Mesenchymal stem cell (in vitro differentiated cells and primary cell): ENCODE measurements around the gene FSCN2.
A peak's percentile ranks its signal among the peaks of the same experiment; 100 is the strongest.

ENCODE experiments used
- DNase-seq: peaks from one replicate; pipeline ENCODE4 v3.0.0-alpha.2; 2013
- H2AFZ ChIP-seq: one replicate; pipeline ENCODE4 v1.6.1; 2013; ENCODE audit warnings: low read depth, mild to moderate bottlenecking, control low read depth, inconsistent platforms, low read length, moderate library complexity
- H2AK5ac ChIP-seq: 2 replicates; pipeline ENCODE4 v1.6.1; 2013; ENCODE audit warnings: low read length, moderate library complexity, mild to moderate bottlenecking, inconsistent platforms; ENCODE audit not compliant: severe bottlenecking
- H2BK120ac ChIP-seq: one replicate; pipeline ENCODE4 v1.6.1; 2013; ENCODE audit warnings: low read depth, mild to moderate bottlenecking, inconsistent platforms, low read length, moderate library complexity
- H2BK12ac ChIP-seq, 2 experiments: one replicate each; pipeline ENCODE4 v1.6.1; 2013; ENCODE audit warnings: inconsistent platforms in 2 of 2, low read length in 2 of 2, mild to moderate bottlenecking in 2 of 2, moderate library complexity in 2 of 2, control low read depth in 1 of 2
- H2BK15ac ChIP-seq: one replicate; pipeline ENCODE4 v1.6.1; 2013; ENCODE audit warnings: mild to moderate bottlenecking, low read depth, inconsistent platforms; ENCODE audit not compliant: poor library complexity, severe bottlenecking
- H2BK5ac ChIP-seq: 2 replicates; pipeline ENCODE4 v1.6.1; 2013; ENCODE audit warnings: low read depth, mild to moderate bottlenecking, low read length, control low read depth, inconsistent platforms; ENCODE audit not compliant: poor library complexity, severe bottlenecking
- H3K14ac ChIP-seq, 2 experiments: one replicate each; pipeline ENCODE4 v1.6.1; 2013; ENCODE audit warnings: inconsistent platforms in 2 of 2, low read length in 2 of 2, control low read depth in 1 of 2, mild to moderate bottlenecking in 1 of 2, moderate library complexity in 1 of 2
- H3K18ac ChIP-seq, 2 experiments: one replicate each; pipeline ENCODE4 v1.6.1; 2013; ENCODE audit warnings: inconsistent platforms in 2 of 2, low read length in 2 of 2, control low read depth in 1 of 2, low read depth in 1 of 2, mild to moderate bottlenecking in 1 of 2
- H3K23ac ChIP-seq, 2 experiments: one replicate each; pipeline ENCODE4 v1.6.1; 2013; ENCODE audit warnings: inconsistent platforms in 2 of 2, low read length in 2 of 2, mild to moderate bottlenecking in 2 of 2, moderate library complexity in 2 of 2, control low read depth in 1 of 2
- H3K27ac ChIP-seq: 2 replicates; pipeline ENCODE4 v1.5.1; 2013; ENCODE audit warnings: mild to moderate bottlenecking, moderate library complexity, low read length, control low read depth, inconsistent platforms; ENCODE audit not compliant: poor library complexity, severe bottlenecking
- H3K27me3 ChIP-seq, 2 experiments: 2 replicates each; pipeline versions ENCODE4 v1.6.1 to v1.7.0; 2013; ENCODE audit warnings: low read length in 2 of 2, mild to moderate bottlenecking in 2 of 2, moderate library complexity in 2 of 2, control low read depth in 1 of 2, inconsistent platforms in 1 of 2; ENCODE audit not compliant: control insufficient read depth in 1 of 2, insufficient read depth in 1 of 2
- H3K36me3 ChIP-seq, 2 experiments: 2 replicates each; pipeline versions ENCODE4 v1.6.1 to v1.7.0; 2013; ENCODE audit warnings: low read length in 2 of 2, control low read depth in 1 of 2, inconsistent platforms in 1 of 2, low read depth in 1 of 2, mild to moderate bottlenecking in 1 of 2; ENCODE audit not compliant: insufficient read depth in 2 of 2, control insufficient read depth in 1 of 2
- H3K4ac ChIP-seq, 2 experiments: one replicate each; pipeline ENCODE4 v1.6.1; 2013; ENCODE audit warnings: inconsistent platforms in 2 of 2, low read length in 2 of 2, mild to moderate bottlenecking in 2 of 2, moderate library complexity in 2 of 2, control low read depth in 1 of 2, low read depth in 1 of 2
- H3K4me1 ChIP-seq: 2 replicates; pipeline ENCODE4 v1.6.1; 2013; ENCODE audit warnings: low read depth, low read length, control low read depth; ENCODE audit not compliant: control insufficient read depth, insufficient read depth
- H3K4me2 ChIP-seq: 2 replicates; pipeline ENCODE4 v1.6.1; 2013; ENCODE audit warnings: low read length, mild to moderate bottlenecking, inconsistent platforms; ENCODE audit not compliant: poor library complexity, severe bottlenecking
- H3K4me3 ChIP-seq, 2 experiments: 2 replicates each; pipeline versions ENCODE4 v1.5.1 to v1.7.0; 2013; ENCODE audit warnings: low read length in 2 of 2, mild to moderate bottlenecking in 2 of 2, control low read depth in 1 of 2, low read depth in 1 of 2; ENCODE audit not compliant: insufficient read depth in 1 of 2
- H3K79me1 ChIP-seq: replicated peaks from 2 replicates; pipeline ENCODE4 v1.6.1; 2013; ENCODE audit warnings: mild to moderate bottlenecking, control low read depth, low read length, inconsistent platforms; ENCODE audit not compliant: poor library complexity, severe bottlenecking
- H3K9ac ChIP-seq: 2 replicates; pipeline ENCODE4 v1.7.0; 2013; ENCODE audit warnings: mild to moderate bottlenecking, low read length, moderate library complexity
- H3K9me3 ChIP-seq: 2 replicates; pipeline ENCODE4 v1.7.0; 2013; ENCODE audit warnings: mild to moderate bottlenecking, low read length; ENCODE audit not compliant: control insufficient read depth
- H4K8ac ChIP-seq: one replicate; pipeline ENCODE4 v1.6.1; 2013; ENCODE audit warnings: inconsistent platforms, mild to moderate bottlenecking, low read length, moderate library complexity
- H4K91ac ChIP-seq: one replicate; pipeline ENCODE4 v1.6.1; 2013; ENCODE audit warnings: mild to moderate bottlenecking, low read length, inconsistent platforms
- WGBS: methylation state at CpG from one replicate; pipeline ENCODE4 v1.1.7; 2013; ENCODE audit warnings: mixed read lengths; 5-methylcytosine and 5-hydroxymethylcytosine counted together

Gene FSCN2

GRCh38 chr17:81547614-81547982, 19.4 kb downstream of the FSCN2 start:
- Histone ChIP-seq H3K23ac (no peak overlapping the region), H3K4ac (no peak overlapping the region), H3K4me1 (peaks cover 24% of the 10 kb centered on the region), H3K27ac (no peak overlapping the region), H3K4me2 (no peak overlapping the region), H2BK120ac (no peak overlapping the region), H4K8ac (no peak overlapping the region), H3K79me1 (peaks cover 33% of the 10 kb centered on the region), H4K91ac (no peak overlapping the region), H2BK15ac (no peak overlapping the region), H2BK12ac (no peak overlapping the region), H3K9me3 (no peaks in the 10 kb centered on the region), H3K14ac (no peak overlapping the region), H3K9ac (no peak overlapping the region), H3K4me3 (no peak overlapping the region), H3K18ac (no peak overlapping the region), H3K27me3 (no peaks in the 10 kb centered on the region), H2AK5ac (no peak overlapping the region), H2AFZ (no peak overlapping the region), H3K36me3 (peaks cover 77 to 81% of the 10 kb centered on the region in 2 experiments), H2BK5ac (no peak overlapping the region)
- 86% methylated on average over 14 of the region's 14 CpGs for WGBS
- DNase-seq, result no peak

DNA sequence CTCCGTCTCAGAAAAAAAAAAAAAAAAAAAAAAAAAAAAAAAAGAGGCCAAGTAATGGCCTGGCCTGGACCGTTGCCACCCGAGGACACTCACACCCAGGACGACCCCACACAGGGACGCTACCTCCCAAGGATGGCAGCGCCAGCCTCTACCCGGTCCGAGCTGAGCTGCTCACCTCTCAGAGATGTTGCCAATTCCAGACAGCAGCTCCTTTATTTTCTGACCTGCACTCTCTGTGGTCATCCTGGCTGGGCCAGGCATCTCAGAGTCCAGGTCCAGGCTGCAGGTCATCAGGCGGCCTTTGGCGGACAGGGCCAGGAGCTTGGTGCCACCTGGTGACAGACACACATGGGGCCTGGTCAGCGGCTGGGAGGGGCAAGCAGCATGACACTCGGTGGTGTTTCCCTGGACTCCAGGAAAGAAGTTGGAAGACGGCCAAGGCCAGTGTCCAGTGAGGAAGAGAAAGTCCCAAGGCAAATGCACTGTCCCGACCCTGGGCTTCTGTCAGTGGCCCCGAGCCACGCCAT, 20.9 kb downstream of the FSCN2 start:
- no peak overlapping the region for H2BK5ac ChIP-seq
- H3K4me1 ChIP-seq, result peaks cover 33% of the 10 kb centered on the region
- no peak overlapping the region for H2BK12ac ChIP-seq
- no peak overlapping the region for H3K14ac ChIP-seq
- no peak for DNase-seq
- no peak overlapping the region for H2AFZ ChIP-seq
- no peak overlapping the region for H3K4me2 ChIP-seq
- H3K27me3 ChIP-seq, result no peaks in the 10 kb centered on the region
- H3K4me3 ChIP-seq, result no peak overlapping the region
- H3K9ac ChIP-seq, result no peak overlapping the region
- no peaks in the 10 kb centered on the region for H3K9me3 ChIP-seq
- H2BK120ac ChIP-seq, result no peak overlapping the region
- H3K23ac ChIP-seq, result no peak overlapping the region
- H4K8ac ChIP-seq, result no peak overlapping the region
- no peak overlapping the region for H3K4ac ChIP-seq
- H3K79me1 ChIP-seq, result peaks cover 33% of the 10 kb centered on the region
- H2BK15ac ChIP-seq, result no peak overlapping the region
- peaks cover 62 to 66% of the 10 kb centered on the region in 2 experiments for H3K36me3 ChIP-seq
- H3K27ac ChIP-seq, result no peak overlapping the region
- H3K18ac ChIP-seq, result no peak overlapping the region
- 93% methylated on average over 15 of the region's 16 CpGs for WGBS
- no peak overlapping the region for H4K91ac ChIP-seq
- no peak overlapping the region for H2AK5ac ChIP-seq

- Histone ChIP-seq H4K8ac (no peak overlapping the region), H2BK15ac (no peak overlapping the region), H4K91ac (no peak overlapping the region), H3K36me3 (peaks cover 56 to 59% of the 10 kb centered on the region in 2 experiments), H2AFZ (no peak overlapping the region), H3K27ac (no peak overlapping the region), H3K9ac (no peak overlapping the region), H3K14ac (no peak overlapping the region), H3K4me1 (peaks cover 37% of the 10 kb centered on the region), H3K4me3 (no peak overlapping the region), H3K18ac (no peak overlapping the region), H3K9me3 (no peaks in the 10 kb centered on the region), H3K27me3 (no peaks in the 10 kb centered on the region), H2BK12ac (no peak overlapping the region), H3K23ac (no peak overlapping the region), H3K4ac (no peak overlapping the region), H2BK5ac (no peak overlapping the region), H3K79me1 (peaks cover 33% of the 10 kb centered on the region), H3K4me2 (peak overlapping the region; percentile 29), H2BK120ac (no peak overlapping the region), H2AK5ac (no peak overlapping the region)
- WGBS, result 97% methylated on average over 8 of the region's 8 CpGs
- DNase-seq, result no peak
Measured at GRCh38 chr17:81549826-81550225, 21.6 kb downstream of the FSCN2 start.

- DNase-seq, result no peak
- H2BK15ac ChIP-seq, result no peak overlapping the region
- no peak overlapping the region for H4K91ac ChIP-seq
- H2BK12ac ChIP-seq, result no peak overlapping the region
- H3K27ac ChIP-seq, result no peak overlapping the region
- H3K9me3 ChIP-seq, result no peaks in the 10 kb centered on the region
- peaks cover 51 to 54% of the 10 kb centered on the region in 2 experiments for H3K36me3 ChIP-seq
- H3K9ac ChIP-seq, result peak overlapping the region; percentile 88
- H3K4ac ChIP-seq, result no peak overlapping the region
- H3K27me3 ChIP-seq, result no peaks in the 10 kb centered on the region
- peak overlapping the region; percentile 29 for H3K4me2 ChIP-seq
- H3K23ac ChIP-seq, result peak overlapping the region in 1 of 2 experiments; percentile 9
- no peak overlapping the region for H3K4me3 ChIP-seq
- H4K8ac ChIP-seq, result no peak overlapping the region
- H3K14ac ChIP-seq, result no peak overlapping the region
- H2BK5ac ChIP-seq, result no peak overlapping the region
- no peak overlapping the region for H2AK5ac ChIP-seq
- peaks cover 37% of the 10 kb centered on the region for H3K4me1 ChIP-seq
- WGBS, result 98% methylated on average over 15 of the region's 15 CpGs
- no peak overlapping the region for H3K18ac ChIP-seq
- H3K79me1 ChIP-seq, result peaks cover 31% of the 10 kb centered on the region
- H2BK120ac ChIP-seq, result no peak overlapping the region
- H2AFZ ChIP-seq, result no peak overlapping the region
Measured at GRCh38 chr17:81550285-81550684, 22.1 kb downstream of the FSCN2 start.
